Measurements from ENCODE around the gene POLG2. TPM values are rescaled to one million over a fixed set of nuclear protein-coding genes. Genes with fewer than 3 reads are reported as not detected.

The POLG2 gene
- polyA plus RNA-seq (2013, experiment 1 of 2; ENCODE audit: insufficient read length): 11.4 TPM
- polyA plus RNA-seq (2013, experiment 2 of 2; ENCODE audit: insufficient read length): 13.3 TPM

GRCh38 chr17:64496786-64497564 is at the start of gene POLG2:
TSS of gene POLG2 (minus strand) at chr17:64497054. CDS start at chr17:64496968, 86 bp downstream.
- peak; percentile 93 for DNase-seq

GRCh38 chr17:64544742-64545141 is 47.9 kb upstream of the POLG2 start:
- no peak for DNase-seq

GRCh38 chr17:64540118-64540776 is 43.4 kb upstream of the POLG2 start:
- no peak for DNase-seq

GRCh38 chr17:64538508-64539130 is 41.8 kb upstream of the POLG2 start:
- no peak for DNase-seq

- no peak for DNase-seq
Measured at GRCh38 chr17:64537488-64537887, 40.6 kb upstream of the POLG2 start.

- no peak for DNase-seq
Measured at GRCh38 chr17:64536913-64537312, 40.1 kb upstream of the POLG2 start.

- no peak for DNase-seq
Measured at GRCh38 chr17:64535357-64535756, 38.5 kb upstream of the POLG2 start.

GRCh38 chr17:64534187-64534586 is 37.3 kb upstream of the POLG2 start:
- DNase-seq: peak; percentile 14

GRCh38 chr17:64533784-64534183 is 36.9 kb upstream of the POLG2 start:
- no peak for DNase-seq

- no peak for DNase-seq
Measured at GRCh38 chr17:64532409-64532808, 35.6 kb upstream of the POLG2 start.

- peak; percentile 34 for DNase-seq
Measured at GRCh38 chr17:64531955-64532371, 35.1 kb upstream of the POLG2 start.

GRCh38 chr17:64529221-64529620 is 32.4 kb upstream of the POLG2 start:
- DNase-seq: no peak

GRCh38 chr17:64527914-64528313 is 31.1 kb upstream of the POLG2 start:
- no peak for DNase-seq

GRCh38 chr17:64520359-64520758 is 23.5 kb upstream of the POLG2 start:
- DNase-seq: no peak

GRCh38 chr17:64519601-64520000 is 22.7 kb upstream of the POLG2 start:
- no peak for DNase-seq

- DNase-seq: no peak
Measured at GRCh38 chr17:64515829-64516228, 19.0 kb upstream of the POLG2 start.

- DNase-seq: no peak
Measured at GRCh38 chr17:64515419-64515818, 18.6 kb upstream of the POLG2 start.

GRCh38 chr17:64509179-64509578 is 12.3 kb upstream of the POLG2 start:
- no peak for DNase-seq

- DNase-seq: no peak
Measured at GRCh38 chr17:64508683-64509082, 11.8 kb upstream of the POLG2 start.

GRCh38 chr17:64507413-64507782 is 10.5 kb upstream of the POLG2 start:
- DNase-seq: peak; percentile 71

GRCh38 chr17:64506576-64507412 is 9.9 kb upstream of the POLG2 start, which contains the start of gene CEP95:
TSS of gene CEP95 (plus strand) at chr17:64506977. CDS start at chr17:64507098, 121 bp downstream.
- DNase-seq: peak; percentile 99

- DNase-seq: peak; percentile 97
Measured at GRCh38 chr17:64506201-64506575, 9.3 kb upstream of the POLG2 start, which contains the start of gene DDX5. TSS of gene DDX5 (minus strand) at chr17:64506289. CDS start at chr17:64506119, 170 bp downstream.

Measured in fibroblast of skin of scalp (primary cell).